ENCODE measurements around the gene UNC93B1.

Gene UNC93B1

DNA sequence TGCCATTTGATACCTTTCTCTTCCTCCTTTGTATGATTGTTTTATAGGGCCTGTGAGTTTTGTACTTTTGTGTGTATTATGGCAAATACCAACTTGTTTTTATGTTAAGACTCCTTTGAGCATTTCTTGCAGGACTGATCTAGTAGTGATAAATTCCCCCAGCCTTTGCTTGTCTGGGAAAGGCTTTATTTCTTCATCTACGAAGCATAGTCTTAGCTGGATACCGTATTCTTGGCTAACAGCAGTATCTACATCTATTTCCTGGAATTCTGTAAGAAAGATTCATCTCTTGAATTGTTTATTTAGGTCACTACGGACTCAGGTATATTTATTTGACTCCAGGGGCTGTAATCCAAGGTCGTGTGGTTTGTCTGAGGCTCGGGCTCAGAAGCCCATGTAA is 20.6 kb upstream of the UNC93B1 start:
- TF ChIP-seq, protein P1, sequence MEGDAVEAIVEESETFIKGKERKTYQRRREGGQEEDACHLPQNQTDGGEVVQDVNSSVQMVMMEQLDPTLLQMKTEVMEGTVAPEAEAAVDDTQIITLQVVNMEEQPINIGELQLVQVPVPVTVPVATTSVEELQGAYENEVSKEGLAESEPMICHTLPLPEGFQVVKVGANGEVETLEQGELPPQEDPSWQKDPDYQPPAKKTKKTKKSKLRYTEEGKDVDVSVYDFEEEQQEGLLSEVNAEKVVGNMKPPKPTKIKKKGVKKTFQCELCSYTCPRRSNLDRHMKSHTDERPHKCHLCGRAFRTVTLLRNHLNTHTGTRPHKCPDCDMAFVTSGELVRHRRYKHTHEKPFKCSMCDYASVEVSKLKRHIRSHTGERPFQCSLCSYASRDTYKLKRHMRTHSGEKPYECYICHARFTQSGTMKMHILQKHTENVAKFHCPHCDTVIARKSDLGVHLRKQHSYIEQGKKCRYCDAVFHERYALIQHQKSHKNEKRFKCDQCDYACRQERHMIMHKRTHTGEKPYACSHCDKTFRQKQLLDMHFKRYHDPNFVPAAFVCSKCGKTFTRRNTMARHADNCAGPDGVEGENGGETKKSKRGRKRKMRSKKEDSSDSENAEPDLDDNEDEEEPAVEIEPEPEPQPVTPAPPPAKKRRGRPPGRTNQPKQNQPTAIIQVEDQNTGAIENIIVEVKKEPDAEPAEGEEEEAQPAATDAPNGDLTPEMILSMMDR (IDR thresholded peaks at IDR 0.05; ENCODE audit: low read depth, low read length, missing control alignments) = no peak
- no peak for DNase-seq (ENCODE audit: low read depth)
- in situ Hi-C loops (cut with HindIII; ENCODE audit: low sequenced_read_pairs) = no loop called here
- no peak overlapping the region for H3K4me3 ChIP-seq (ENCODE audit: low read depth, low read length)

DNA sequence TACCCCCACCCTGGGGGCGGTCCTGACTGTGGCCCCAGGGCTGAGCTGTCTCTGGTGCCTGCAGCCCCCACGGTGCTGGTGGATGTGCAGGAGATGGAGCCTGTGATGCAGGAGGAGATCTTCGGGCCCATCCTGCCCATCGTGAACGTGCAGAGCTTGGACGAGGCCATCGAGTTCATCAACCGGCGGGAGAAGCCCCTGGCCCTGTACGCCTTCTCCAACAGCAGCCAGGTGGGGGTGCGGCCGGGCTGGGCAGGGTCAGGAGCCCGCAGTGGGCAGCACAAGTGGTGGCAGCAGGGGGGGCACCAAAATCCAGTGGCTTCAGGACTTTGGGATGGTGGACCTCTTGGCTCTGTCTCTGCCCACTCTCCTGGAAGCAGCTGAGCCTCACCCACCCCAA is 18.6 kb upstream of the UNC93B1 start:
- in situ Hi-C loops (cut with HindIII; ENCODE audit: low sequenced_read_pairs) = no loop called here
- no peak for DNase-seq (ENCODE audit: low read depth)
- TF ChIP-seq, protein P1 (IDR thresholded peaks at IDR 0.05; ENCODE audit: low read depth, low read length, missing control alignments) = no peak
- H3K4me3 ChIP-seq (ENCODE audit: low read depth, low read length) = no peak overlapping the region

DNA sequence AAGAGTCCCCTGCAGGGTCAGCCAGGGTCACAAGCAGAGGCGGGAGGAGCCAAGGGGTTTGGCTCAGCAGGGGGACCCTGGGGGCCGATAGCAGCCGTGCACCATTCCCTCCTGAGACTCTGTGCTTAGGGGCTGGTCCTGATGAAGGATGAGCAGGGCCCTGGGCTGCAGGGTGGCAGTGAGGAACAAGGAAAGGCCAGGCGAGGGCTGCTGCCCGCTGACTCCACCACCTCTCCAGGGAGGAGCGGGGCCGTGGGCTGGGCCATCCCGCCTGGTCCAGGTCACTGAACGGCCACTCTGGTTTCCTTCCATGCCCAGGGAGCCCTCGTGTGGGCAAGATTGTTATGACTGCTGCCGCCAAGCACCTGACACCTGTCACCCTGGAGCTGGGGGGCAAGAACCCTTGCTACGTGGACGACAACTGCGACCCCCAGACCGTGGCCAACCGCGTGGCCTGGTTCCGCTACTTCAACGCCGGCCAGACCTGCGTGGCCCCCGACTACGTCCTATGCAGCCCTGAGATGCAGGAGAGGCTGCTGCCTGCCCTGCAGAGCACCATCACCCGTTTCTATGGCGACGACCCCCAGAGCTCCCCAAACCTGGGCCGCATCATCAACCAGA is 17.4 kb upstream of the UNC93B1 start:
- TF ChIP-seq, protein P1 (IDR thresholded peaks at IDR 0.05; ENCODE audit: low read depth, low read length, missing control alignments) = peak; percentile 34
- no peak overlapping the region for H3K4me3 ChIP-seq (ENCODE audit: low read depth, low read length)
- no peak for DNase-seq (ENCODE audit: low read depth)
- in situ Hi-C loops (cut with HindIII; ENCODE audit: low sequenced_read_pairs) = no loop called here

DNA sequence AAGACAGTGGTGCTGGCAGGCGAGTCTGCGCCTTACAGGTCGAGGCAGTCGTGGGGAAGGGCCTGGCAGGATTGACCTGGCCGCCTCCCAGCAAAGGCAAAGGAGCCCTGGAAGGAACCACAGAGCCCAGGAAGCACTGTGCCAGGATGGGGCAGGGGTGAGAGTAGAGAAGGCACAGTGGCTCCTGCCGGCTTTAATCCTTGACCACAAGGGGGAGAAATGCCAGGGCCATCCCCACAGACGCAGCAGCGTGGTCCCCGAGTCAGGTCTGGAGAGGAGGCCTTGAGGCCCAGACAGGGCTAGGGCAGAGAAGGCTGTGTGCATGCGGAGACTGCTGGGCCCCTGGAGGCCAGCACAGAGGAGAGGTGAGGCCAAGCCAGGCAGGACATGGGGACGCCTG is 16.7 kb upstream of the UNC93B1 start:
- TF ChIP-seq, protein P1 (IDR thresholded peaks at IDR 0.05; ENCODE audit: low read depth, low read length, missing control alignments) = peak; percentile 59
- no peak overlapping the region for H3K4me3 ChIP-seq (ENCODE audit: low read depth, low read length)
- in situ Hi-C loops (cut with HindIII; ENCODE audit: low sequenced_read_pairs) = no loop called here
- no peak for DNase-seq (ENCODE audit: low read depth)

DNA sequence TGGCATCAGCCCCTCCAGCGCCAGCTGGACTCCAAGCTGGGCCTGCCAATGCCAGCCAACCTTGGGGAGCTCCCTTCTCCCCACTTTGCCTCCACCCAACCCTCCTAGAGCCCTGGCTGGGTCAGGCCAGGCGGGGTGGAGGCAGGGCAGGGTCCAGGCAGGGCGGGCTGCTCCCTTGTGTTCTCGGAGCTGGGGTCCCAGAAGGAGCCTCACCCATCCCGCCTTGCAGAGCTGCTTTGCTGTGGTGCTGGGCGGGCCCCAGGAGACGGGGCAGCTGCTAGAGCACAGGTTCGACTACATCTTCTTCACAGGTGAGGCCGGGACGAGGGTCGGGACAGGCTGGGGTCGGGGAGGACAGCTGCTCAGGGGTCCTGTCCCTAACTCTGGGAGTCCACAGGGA is 15.6 kb upstream of the UNC93B1 start:
- DNase-seq (ENCODE audit: low read depth) = no peak
- H3K4me3 ChIP-seq (ENCODE audit: low read depth, low read length) = no peak overlapping the region
- in situ Hi-C loops (cut with HindIII; ENCODE audit: low sequenced_read_pairs) = no loop called here
- TF ChIP-seq, protein P1 (IDR thresholded peaks at IDR 0.05; ENCODE audit: low read depth, low read length, missing control alignments) = no peak

DNA sequence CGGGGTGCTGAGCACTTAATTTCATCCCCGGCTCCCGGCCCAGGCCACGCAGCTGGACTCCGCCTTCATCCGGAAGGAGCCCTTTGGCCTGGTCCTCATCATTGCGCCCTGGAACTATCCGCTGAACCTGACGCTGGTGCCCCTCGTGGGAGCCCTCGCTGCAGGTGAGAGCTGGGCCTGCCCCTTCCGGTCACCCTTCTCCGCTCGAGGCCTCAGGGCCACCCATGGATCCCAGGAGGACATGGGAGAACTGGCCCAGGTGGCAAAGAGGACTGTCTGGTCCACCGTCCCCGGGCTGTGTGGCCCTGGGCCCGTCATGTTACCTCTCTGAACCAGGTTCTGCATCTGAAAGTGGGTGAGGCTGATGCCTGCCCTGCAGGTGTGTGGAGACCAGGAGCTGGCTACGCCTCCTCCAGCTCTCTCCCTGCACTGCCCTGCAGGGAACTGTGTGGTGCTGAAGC is 14.9 kb upstream of the UNC93B1 start:
- TF ChIP-seq, protein P1 (IDR thresholded peaks at IDR 0.05; ENCODE audit: low read depth, low read length, missing control alignments) = no peak
- in situ Hi-C loops (cut with HindIII; ENCODE audit: low sequenced_read_pairs) = no loop called here
- DNase-seq (ENCODE audit: low read depth) = no peak
- no peak overlapping the region for H3K4me3 ChIP-seq (ENCODE audit: low read depth, low read length)
